ENCODE results near the gene CNN3.
A peak's percentile ranks its signal among the peaks of the same experiment; 100 is the strongest.

The CNN3 gene

GRCh38 chr1:94854458-94855306, 72.2 kb downstream of the CNN3 start:
- DNase-seq: peak; percentile 86 to 91 (median 90)

GRCh38 chr1:94852788-94853187, 74.1 kb downstream of the CNN3 start:
- DNase-seq: no peak

GRCh38 chr1:94851571-94851970, 75.3 kb downstream of the CNN3 start:
- DNase-seq: no peak

Data from suppressor macrophage (primary cell).